Glutamatergic neuron (in vitro differentiated cells): ENCODE results near the gene JAGN1. TPM values are rescaled to one million over a fixed set of nuclear protein-coding genes. Genes with fewer than 3 reads are reported as not detected.

Experiments used
- DNase-seq: peaks from one replicate; pipeline ENCODE4 v3.0.0; 2022
- H3K27ac Mint-ChIP-seq: one replicate; pipeline ENCODE4 v1.8.0; 2020; ENCODE audit warnings: mild to moderate bottlenecking, mixed read lengths, inconsistent platforms; ENCODE audit not compliant: unreplicated experiment
- H3K27me3 Mint-ChIP-seq: one replicate; pipeline ENCODE4 v1.8.0; 2020; ENCODE audit warnings: mild to moderate bottlenecking, moderate library complexity, mixed read lengths, inconsistent platforms; ENCODE audit not compliant: unreplicated experiment
- H3K36me3 Mint-ChIP-seq: one replicate; pipeline ENCODE4 v1.8.0; 2020; ENCODE audit warnings: mild to moderate bottlenecking, mixed read lengths, inconsistent platforms; ENCODE audit not compliant: unreplicated experiment
- H3K4me1 Mint-ChIP-seq: one replicate; pipeline ENCODE4 v1.8.0; 2020; ENCODE audit warnings: mild to moderate bottlenecking, low read depth, mixed read lengths, inconsistent platforms; ENCODE audit not compliant: unreplicated experiment
- H3K4me3 Mint-ChIP-seq: one replicate; pipeline ENCODE4 v1.8.0; 2020; ENCODE audit warnings: mild to moderate bottlenecking, mixed read lengths, inconsistent platforms; ENCODE audit not compliant: unreplicated experiment
- H3K9me3 Mint-ChIP-seq: one replicate; pipeline ENCODE4 v1.8.0; 2020; ENCODE audit warnings: mild to moderate bottlenecking, moderate library complexity, mixed read lengths, inconsistent platforms; ENCODE audit not compliant: unreplicated experiment
- total RNA-seq: library from RNA; stranded (reverse); fragmentation: NEBNext Ultra II Directional; extraction: Animal tissue kit (Norgen Biotek cat#: 25700); gene quantifications from one replicate; pipeline ENCODE4 v1.2.1, GENCODE V29; 2021; ENCODE audit not compliant: unreplicated experiment
- TF ChIP-seq, protein P1 (sequence below): fragments of 200-600 bp; sonication (generic); IDR thresholded peaks from one replicate; pipeline ENCODE4 v1.5.0; 2021; ENCODE audit not compliant: partially characterized antibody, unreplicated experiment

JAGN1 gene
- total RNA-seq, 1 donor from 2014 or later = 37.8 TPM

DNA sequence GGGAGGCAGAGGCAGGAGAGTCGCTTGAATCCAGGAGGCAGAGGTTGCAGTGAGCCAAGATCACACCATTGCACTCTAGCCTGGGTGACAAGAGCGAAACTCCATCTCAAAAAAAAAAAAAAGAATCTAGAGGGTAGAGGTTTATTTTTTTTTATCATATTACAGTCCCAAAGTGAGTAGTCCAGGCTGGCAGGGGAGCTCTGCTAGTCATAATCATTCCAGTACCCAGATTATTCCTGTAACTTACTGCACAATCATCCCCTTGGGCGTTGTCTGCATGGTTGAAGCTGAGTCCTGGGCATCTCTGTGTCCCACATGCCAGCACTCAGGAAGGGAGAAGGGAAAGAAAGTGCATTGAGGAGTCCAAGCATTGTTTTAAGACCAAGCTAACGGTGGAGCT is 51.8 kb downstream of the JAGN1 start:
- Mint-ChIP-seq H3K9me3 (peaks cover 4% of the 10 kb centered on the region), H3K27ac (no peak overlapping the region)
- TF ChIP-seq, protein P1, sequence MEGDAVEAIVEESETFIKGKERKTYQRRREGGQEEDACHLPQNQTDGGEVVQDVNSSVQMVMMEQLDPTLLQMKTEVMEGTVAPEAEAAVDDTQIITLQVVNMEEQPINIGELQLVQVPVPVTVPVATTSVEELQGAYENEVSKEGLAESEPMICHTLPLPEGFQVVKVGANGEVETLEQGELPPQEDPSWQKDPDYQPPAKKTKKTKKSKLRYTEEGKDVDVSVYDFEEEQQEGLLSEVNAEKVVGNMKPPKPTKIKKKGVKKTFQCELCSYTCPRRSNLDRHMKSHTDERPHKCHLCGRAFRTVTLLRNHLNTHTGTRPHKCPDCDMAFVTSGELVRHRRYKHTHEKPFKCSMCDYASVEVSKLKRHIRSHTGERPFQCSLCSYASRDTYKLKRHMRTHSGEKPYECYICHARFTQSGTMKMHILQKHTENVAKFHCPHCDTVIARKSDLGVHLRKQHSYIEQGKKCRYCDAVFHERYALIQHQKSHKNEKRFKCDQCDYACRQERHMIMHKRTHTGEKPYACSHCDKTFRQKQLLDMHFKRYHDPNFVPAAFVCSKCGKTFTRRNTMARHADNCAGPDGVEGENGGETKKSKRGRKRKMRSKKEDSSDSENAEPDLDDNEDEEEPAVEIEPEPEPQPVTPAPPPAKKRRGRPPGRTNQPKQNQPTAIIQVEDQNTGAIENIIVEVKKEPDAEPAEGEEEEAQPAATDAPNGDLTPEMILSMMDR = no peak

DNA sequence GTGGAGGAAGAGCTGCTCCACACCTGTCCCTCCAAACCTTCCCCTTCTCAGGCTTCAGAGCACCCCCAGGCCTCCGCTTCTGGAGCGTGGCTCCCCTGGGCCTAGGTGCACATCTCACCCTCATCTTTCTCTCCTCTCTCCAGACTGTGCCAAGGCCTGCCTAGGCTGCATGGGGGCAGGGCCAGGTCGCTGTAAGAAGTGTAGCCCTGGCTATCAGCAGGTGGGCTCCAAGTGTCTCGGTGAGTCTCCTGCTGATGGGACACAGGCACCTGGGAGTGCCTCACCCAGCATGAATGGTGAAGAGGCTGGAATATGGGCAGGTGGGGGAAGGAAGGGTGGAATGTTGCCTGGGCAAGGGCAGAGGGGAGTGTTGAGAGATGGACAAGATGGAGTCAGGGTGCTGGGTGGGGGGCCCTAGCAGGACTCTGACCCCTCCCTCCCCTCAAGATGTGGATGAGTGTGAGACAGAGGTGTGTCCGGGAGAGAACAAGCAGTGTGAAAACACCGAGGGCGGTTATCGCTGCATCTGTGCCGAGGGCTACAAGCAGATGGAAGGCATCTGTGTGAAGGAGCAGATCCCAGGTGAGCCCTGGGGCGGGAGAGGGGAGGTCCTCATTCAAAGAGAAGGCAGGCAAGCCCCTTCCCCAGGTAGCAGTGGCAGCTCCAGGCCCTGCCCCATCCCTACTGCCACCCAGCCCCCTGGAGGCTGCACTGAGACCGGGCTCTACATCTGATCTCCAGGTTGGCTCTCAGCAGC is 52.7 kb downstream of the JAGN1 start:
- H3K27ac Mint-ChIP-seq = no peak overlapping the region
- peaks cover 6% of the 10 kb centered on the region for H3K27me3 Mint-ChIP-seq
- no peaks in the 10 kb centered on the region for H3K4me1 Mint-ChIP-seq
- peaks cover 4% of the 10 kb centered on the region for H3K9me3 Mint-ChIP-seq
- H3K36me3 Mint-ChIP-seq = no peaks in the 10 kb centered on the region
- H3K4me3 Mint-ChIP-seq = no peak overlapping the region
- TF ChIP-seq, protein P1 = no peak
- no peak for DNase-seq

More for the DNA sequence above, 51.8 kb downstream of the JAGN1 start:
- Mint-ChIP-seq H3K27me3 (peaks cover 6% of the 10 kb centered on the region), H3K36me3 (no peaks in the 10 kb centered on the region), H3K4me3 (no peak overlapping the region), H3K4me1 (no peaks in the 10 kb centered on the region)
- DNase-seq = no peak

Other genes starting within 250 kb of the JAGN1 start
- 45.7 TPM for gene MTMR14, start 241.1 kb upstream of the JAGN1 start, total RNA-seq
- 54.6 TPM for gene CPNE9, start 186.8 kb upstream of the JAGN1 start, total RNA-seq
- gene BRPF1, start 158.9 kb upstream of the JAGN1 start, total RNA-seq = 30.6 TPM
- 76.5 TPM for gene OGG1, start 140.7 kb upstream of the JAGN1 start, total RNA-seq
- 8.2 TPM for gene CAMK1, start 120.7 kb upstream of the JAGN1 start, total RNA-seq
- gene TADA3, start 98.1 kb upstream of the JAGN1 start, total RNA-seq = 59.1 TPM
- gene ARPC4, start 97.5 kb upstream of the JAGN1 start, total RNA-seq = 164 TPM
- 45.7 TPM for gene TTLL3, start 80.3 kb upstream of the JAGN1 start, total RNA-seq
- gene RPUSD3, start 46.6 kb upstream of the JAGN1 start, total RNA-seq = 81.7 TPM
- not detected for gene CIDEC, start 10.4 kb upstream of the JAGN1 start, total RNA-seq
- gene IL17RE, start 12.2 kb downstream of the JAGN1 start, total RNA-seq = 3.9 TPM
- 41.9 TPM for gene IL17RC, start 26.5 kb downstream of the JAGN1 start, total RNA-seq
- gene CRELD1, start 43.2 kb downstream of the JAGN1 start, total RNA-seq = 92.6 TPM
- 8.9 TPM for gene PRRT3, start 61.8 kb downstream of the JAGN1 start, total RNA-seq
- gene EMC3, start 96.2 kb downstream of the JAGN1 start, total RNA-seq = 49.0 TPM
- gene FANCD2, start 135.8 kb downstream of the JAGN1 start, total RNA-seq = 7.0 TPM
- gene FANCD2OS, start 217.6 kb downstream of the JAGN1 start, total RNA-seq = not detected
- 126 TPM for gene BRK1, start 225.1 kb downstream of the JAGN1 start, total RNA-seq